K562 (cell line): ENCODE measurements around the gene NUDT22. TPM values are rescaled to one million over a fixed set of nuclear protein-coding genes. Genes with fewer than 3 reads are reported as not detected.

Experiments used
- ARID4B ChIP-seq: sonication (generic); formaldehyde crosslinking; IDR thresholded peaks from 2 replicates; pipeline ENCODE4 v1.8.0; 2022; ENCODE audit warnings: mild to moderate bottlenecking, missing genetic modification reagents
- ASH1L ChIP-seq: fragments of 450-650 bp; IDR thresholded peaks from 2 replicates; pipeline ENCODE4 v1.6.1; 2018; ENCODE audit warnings: borderline replicate concordance, mild to moderate bottlenecking, low read depth; ENCODE audit not compliant: partially characterized antibody
- BDP1 ChIP-seq: IDR thresholded peaks from 3 replicates; pipeline ENCODE4 v1.6.1; 2011; ENCODE audit not compliant: insufficient read length, insufficient read depth
- BHLHE40 ChIP-seq: IDR thresholded peaks from 2 replicates; pipeline ENCODE4 v1.6.1; 2011; ENCODE audit warnings: low read length, improper control_type of control experiment
- CHD1 ChIP-seq: fragments of 200-600 bp; sonication (generic); IDR thresholded peaks from one replicate; pipeline ENCODE4 v1.6.1; 2012; ENCODE audit warnings: mild to moderate bottlenecking, moderate library complexity, low read length, inconsistent platforms
- E2F8 ChIP-seq: fragments of 450-650 bp; IDR thresholded peaks from 2 replicates; pipeline ENCODE4 v1.7.1; 2018; ENCODE audit warnings: mild to moderate bottlenecking, low read depth; ENCODE audit not compliant: partially characterized antibody
- EGR1 ChIP-seq: fragments of 450-650 bp; conservative IDR thresholded peaks from 2 replicates; pipeline ENCODE4 v1.6.1; 2017; ENCODE audit warnings: mild to moderate bottlenecking
- FOXJ3 ChIP-seq: sonication (generic); formaldehyde crosslinking; IDR thresholded peaks from 2 replicates; pipeline ENCODE4 v1.4.0; 2020; ENCODE audit warnings: mild to moderate bottlenecking, missing genetic modification reagents
- HMG20B ChIP-seq: fragments of 250-450 bp; sonication (Bioruptor Pico); IDR thresholded peaks from 2 replicates; pipeline ENCODE4 v1.5.0; 2021; ENCODE audit warnings: mild to moderate bottlenecking
- HMGN3 ChIP-seq: IDR thresholded peaks from 2 replicates; pipeline ENCODE4 v1.6.1; 2011; ENCODE audit warnings: borderline replicate concordance, low read depth, mild to moderate bottlenecking, mixed read lengths, low read length; ENCODE audit not compliant: insufficient read length; ENCODE audit errors: extremely low read depth
- NCOA4 ChIP-seq: fragments of 450-650 bp; IDR thresholded peaks from 2 replicates; pipeline ENCODE4 v1.6.1; 2018; ENCODE audit warnings: mild to moderate bottlenecking; ENCODE audit not compliant: partially characterized antibody
- NRF1 ChIP-seq, 2 experiments: fragments of 450-650 bp; IDR thresholded peaks in 1 of 2; conservative IDR thresholded peaks in 1 of 2; 2 replicates each; pipeline ENCODE4 v1.6.1; 2014; ENCODE audit warnings: mild to moderate bottlenecking in 2 of 2
- RCOR1 ChIP-seq, 2 experiments: IDR thresholded peaks; 2 replicates each; pipeline ENCODE4 v1.6.1; 2012; ENCODE audit warnings: low read depth in 2 of 2, low read length in 2 of 2, borderline replicate concordance in 1 of 2, improper control_type of control experiment in 1 of 2
- SIN3A ChIP-seq, 2 experiments: fragments of 150-350 bp in 1 of 2; IDR thresholded peaks; 2 replicates each; pipeline ENCODE4 v1.6.1; 2011 to 2016; ENCODE audit warnings: borderline replicate concordance in 2 of 2, low read depth in 2 of 2, low read length in 2 of 2, mild to moderate bottlenecking in 2 of 2, moderate library complexity in 2 of 2; ENCODE audit not compliant: control insufficient read depth in 1 of 2
- SMARCB1 ChIP-seq: IDR thresholded peaks from 2 replicates; pipeline ENCODE4 v1.6.1; 2011; ENCODE audit warnings: improper control_type of control experiment, low read depth; ENCODE audit not compliant: insufficient read length
- UBTF ChIP-seq, 2 experiments: IDR thresholded peaks; 2 replicates each; pipeline ENCODE4 v1.6.1; 2012; ENCODE audit warnings: improper control_type of control experiment in 2 of 2, low read depth in 2 of 2, low read length in 2 of 2, borderline replicate concordance in 1 of 2
- ZNF140 ChIP-seq: fragments of 250-450 bp; sonication (Bioruptor Pico); IDR thresholded peaks from 2 replicates; pipeline ENCODE4 v1.8.0; 2021; ENCODE audit warnings: moderate library complexity, mild to moderate bottlenecking, inconsistent platforms
- polyA plus RNA-seq, 8 experiments: library from polyadenylated mRNA; depleted of rRNA in 4 of 8; stranded (reverse) in 5 of 8; unstranded in 3 of 8; fragments of >200 nt; fragmentation: Nextera tagmentation in 2 of 8; fragmentation: Illumina TruSeq in 1 of 8; extraction: Ambion mirVana in 2 of 8; extraction: Trizol in 1 of 8; gene quantifications; 2 replicates each; pipeline versions ENCODE4 v1.2.1 to v1.2.3, GENCODE V29; 2011 to 2014; ENCODE audit warnings: inconsistent platforms in 1 of 8, missing spikeins in 1 of 8
- total RNA-seq, 7 experiments: library from RNA; depleted of rRNA in 6 of 7; stranded (reverse); fragments of >200 nt in 6 of 7; fragmentation: Illumina TruSeq in 2 of 7; extraction: Trizol in 2 of 7; gene quantifications; 2 replicates each; pipeline versions ENCODE4 v1.2.1 to v1.2.3, GENCODE V29; 2011 to 2021; ENCODE audit warnings: low replicate concordance in 1 of 7

Gene NUDT22
- total and polyA plus RNA-seq, 9 of the 15 experiments (the other 6 are each of a cell fraction or from before 2014, with no cell fraction given) = 6.3 to 92.6 (median 37.4) TPM

GRCh38 chr11:64185693-64186491 is 40.2 kb upstream of the NUDT22 start, which contains the start of gene STIP1 (continued):
- TF ChIP-seq ARID4B (CRISPR knock-in tag) = no peak
- peak; percentile 100 for TF ChIP-seq ASH1L
- TF ChIP-seq SMARCB1 = no peak
- no peak for TF ChIP-seq ZNF140 (CRISPR knock-in tag)
- TF ChIP-seq UBTF (IDR thresholded peaks at IDR 0.05; ENCODE audit: borderline replicate concordance in 1 of 2, low read depth in 2 of 2, low read length in 2 of 2) = peak in 1 of 2 experiments; percentile 46; a peak in 1 of 4 replicates
- peak; percentile 70 to 77 for TF ChIP-seq NRF1 (conservative IDR thresholded peaks at IDR 0.05 in 1 of 2, IDR thresholded peaks at IDR 0.05 in 1 of 2)
- no peak for TF ChIP-seq NCOA4
- TF ChIP-seq RCOR1 (IDR thresholded peaks at IDR 0.05; ENCODE audit: borderline replicate concordance in 1 of 2, low read depth in 2 of 2, low read length in 2 of 2) = peak in 1 of 2 experiments; percentile 46; a peak in 2 of 4 replicates
- peak; percentile 60 for TF ChIP-seq E2F8
- no peak for TF ChIP-seq FOXJ3
- TF ChIP-seq HMGN3 = no peak
- TF ChIP-seq SIN3A (IDR thresholded peaks at IDR 0.05; ENCODE audit: borderline replicate concordance in 2 of 2, control insufficient read depth in 1 of 2, low read depth in 2 of 2, low read length in 2 of 2) = peak in 1 of 2 experiments; percentile 82; a peak in 1 of 4 replicates
- peak; percentile 97 for TF ChIP-seq EGR1
- TF ChIP-seq CHD1 = no peak
- TF ChIP-seq BDP1 = no peak
- no peak for TF ChIP-seq HMG20B (CRISPR knock-in tag)
- TF ChIP-seq BHLHE40 = peak; percentile 82
